K562 (cell line): ENCODE data around the gene PBX1. TPM values are rescaled to one million over a fixed set of nuclear protein-coding genes. Genes with fewer than 3 reads are reported as not detected.
A peak's percentile ranks its signal among the peaks of the same experiment; 100 is the strongest.

Experiments
- ADNP ChIP-seq: fragments of 200-800 bp; sonication (Bioruptor generic); IDR thresholded peaks from 2 replicates; pipeline ENCODE4 v1.6.1; 2016; ENCODE audit warnings: missing genetic modification characterization, missing compliant biosample characterization
- ATF7 ChIP-seq: fragments of 450-650 bp; IDR thresholded peaks from 2 replicates; pipeline ENCODE4 v1.7.1; 2014; ENCODE audit warnings: mild to moderate bottlenecking, moderate library complexity
- CBFA2T3 ChIP-seq: fragments of 450-650 bp; IDR thresholded peaks from 2 replicates; pipeline ENCODE4 v1.6.1; 2017
- CTBP1 ChIP-seq: fragments of 450-650 bp; IDR thresholded peaks from 2 replicates; pipeline ENCODE4 v1.6.1; 2016; ENCODE audit warnings: borderline replicate concordance
- DIDO1 ChIP-seq: fragments of 450-650 bp; IDR thresholded peaks from 2 replicates; pipeline ENCODE4 v1.6.1; 2016; ENCODE audit warnings: low read depth, missing biosample characterization, missing genetic modification characterization
- DPF2 ChIP-seq: fragments of 450-650 bp; IDR thresholded peaks from 2 replicates; pipeline ENCODE4 v1.6.1; 2016
- GTF2F1 ChIP-seq: IDR thresholded peaks from 2 replicates; pipeline ENCODE4 v1.6.1; 2011; ENCODE audit warnings: low read depth, low read length, improper control_type of control experiment
- HNRNPL ChIP-seq: fragments of 200-400 bp; formaldehyde crosslinking; IDR thresholded peaks from 2 replicates; pipeline ENCODE4 v1.6.1; 2017; ENCODE audit warnings: low read depth, mild to moderate bottlenecking, low read length
- ID3 ChIP-seq, 2 experiments: fragments of 250-450 bp in 1 of 2; fragments of 450-650 bp in 1 of 2; sonication (Bioruptor Pico) in 1 of 2; IDR thresholded peaks; 2 replicates each; pipeline versions ENCODE4 v1.6.1 to v1.8.0; 2016 to 2021; ENCODE audit warnings: mild to moderate bottlenecking in 2 of 2, moderate library complexity in 2 of 2, missing compliant biosample characterization in 1 of 2, missing genetic modification characterization in 1 of 2
- MAZ ChIP-seq, 2 experiments: fragments of 450-650 bp in 1 of 2; sonication (generic) in 1 of 2; formaldehyde crosslinking; IDR thresholded peaks in 1 of 2; conservative IDR thresholded peaks in 1 of 2; 2 replicates each; pipeline versions ENCODE4 v1.4.0 to v1.5.0; 2020; ENCODE audit warnings: mild to moderate bottlenecking in 1 of 2, missing genetic modification reagents in 1 of 2
- MYNN ChIP-seq, 2 experiments: sonication (generic); formaldehyde crosslinking in 1 of 2; IDR thresholded peaks; 2 replicates each; pipeline versions ENCODE4 v1.5.0 to v1.6.1; 2016 to 2020; ENCODE audit warnings: antibody characterized with exemption in 1 of 2, missing genetic modification reagents in 1 of 2
- NCOA4 ChIP-seq: fragments of 450-650 bp; IDR thresholded peaks from 2 replicates; pipeline ENCODE4 v1.6.1; 2018; ENCODE audit warnings: mild to moderate bottlenecking; ENCODE audit not compliant: partially characterized antibody
- POLR2AphosphoS2 ChIP-seq: IDR thresholded peaks from 2 replicates; pipeline ENCODE4 v1.6.1; 2012; ENCODE audit warnings: low read length, improper control_type of control experiment
- POLR2B ChIP-seq: fragments of 450-650 bp; IDR thresholded peaks from 2 replicates; pipeline ENCODE4 v1.6.1; 2018; ENCODE audit warnings: low read depth; ENCODE audit not compliant: partially characterized antibody
- PTTG1 ChIP-seq: fragments of 450-650 bp; IDR thresholded peaks from 2 replicates; pipeline ENCODE4 v1.6.1; 2016; ENCODE audit warnings: low read depth, mild to moderate bottlenecking, missing genetic modification characterization, missing compliant biosample characterization
- SMAD4 ChIP-seq: fragments of 250-450 bp; sonication (Bioruptor Pico); conservative IDR thresholded peaks from 2 replicates; pipeline ENCODE4 v1.8.0; 2021; ENCODE audit warnings: inconsistent platforms, mild to moderate bottlenecking, moderate library complexity
- SMARCA4 ChIP-seq: fragments of 450-650 bp; IDR thresholded peaks from 2 replicates; pipeline ENCODE4 v1.6.1; 2016
- SMC3 ChIP-seq: conservative IDR thresholded peaks from 2 replicates; pipeline ENCODE4 v1.6.1; 2011; ENCODE audit warnings: low read depth, low read length, improper control_type of control experiment; ENCODE audit not compliant: insufficient read depth
- SUPT5H ChIP-seq: fragments of 450-650 bp; IDR thresholded peaks from 2 replicates; pipeline ENCODE4 v1.6.1; 2016
- TAF1 ChIP-seq: IDR thresholded peaks from 2 replicates; pipeline ENCODE4 v1.6.1; 2011; ENCODE audit warnings: mild to moderate bottlenecking, low read length, moderate library complexity; ENCODE audit not compliant: insufficient read depth, control insufficient read depth, severe bottlenecking; ENCODE audit errors: extremely low read depth
- TAF9B ChIP-seq: fragments of 450-650 bp; IDR thresholded peaks from 2 replicates; pipeline ENCODE4 v1.6.1; 2018; ENCODE audit warnings: mild to moderate bottlenecking; ENCODE audit not compliant: partially characterized antibody
- THRAP3 ChIP-seq: fragments of 450-650 bp; IDR thresholded peaks from 2 replicates; pipeline ENCODE4 v1.6.1; 2016; ENCODE audit warnings: mild to moderate bottlenecking, inconsistent platforms, borderline replicate concordance
- TSC22D4 ChIP-seq: fragments of 450-650 bp; IDR thresholded peaks from 2 replicates; pipeline ENCODE4 v1.6.1; 2016; ENCODE audit warnings: missing genetic modification characterization, missing biosample characterization, control low read depth
- YY1 ChIP-seq, 3 experiments: IDR thresholded peaks; 2 replicates each; pipeline ENCODE4 v1.6.1; 2011; ENCODE audit warnings: low read length in 2 of 3, mild to moderate bottlenecking in 2 of 3, moderate library complexity in 2 of 3, borderline replicate concordance in 1 of 3, control low read depth in 1 of 3, low read depth in 1 of 3; ENCODE audit not compliant: insufficient read depth in 3 of 3, insufficient replicate concordance in 2 of 3, control insufficient read depth in 1 of 3, insufficient read length in 1 of 3; ENCODE audit errors: extremely low read depth in 1 of 3
- ZBTB8A ChIP-seq: fragments of 450-650 bp; IDR thresholded peaks from 2 replicates; pipeline ENCODE4 v1.6.1; 2018; ENCODE audit warnings: mild to moderate bottlenecking, moderate library complexity; ENCODE audit not compliant: partially characterized antibody
- polyA plus RNA-seq, 8 experiments: library from polyadenylated mRNA; depleted of rRNA in 4 of 8; stranded (reverse) in 5 of 8; unstranded in 3 of 8; fragments of >200 nt; fragmentation: Nextera tagmentation in 2 of 8; fragmentation: Illumina TruSeq in 1 of 8; extraction: Ambion mirVana in 2 of 8; extraction: Trizol in 1 of 8; gene quantifications; 2 replicates each; pipeline versions ENCODE4 v1.2.1 to v1.2.3, GENCODE V29; 2011 to 2014; ENCODE audit warnings: inconsistent platforms in 1 of 8, missing spikeins in 1 of 8
- total RNA-seq, 7 experiments: library from RNA; depleted of rRNA in 6 of 7; stranded (reverse); fragments of >200 nt in 6 of 7; fragmentation: Illumina TruSeq in 2 of 7; extraction: Trizol in 2 of 7; gene quantifications; 2 replicates each; pipeline versions ENCODE4 v1.2.1 to v1.2.3, GENCODE V29; 2011 to 2021; ENCODE audit warnings: low replicate concordance in 1 of 7
- TF ChIP-seq, protein P1 (sequence below): fragments of 450-650 bp; formaldehyde crosslinking; IDR thresholded peaks from 2 replicates; pipeline ENCODE4 v1.4.0; 2020; ENCODE audit warnings: mild to moderate bottlenecking, moderate library complexity

The PBX1 gene
- total and polyA plus RNA-seq, 9 of the 15 experiments (the other 6 are each of a cell fraction or from before 2014, with no cell fraction given), result 0.03 to 0.62 (median 0.17) TPM

DNA sequence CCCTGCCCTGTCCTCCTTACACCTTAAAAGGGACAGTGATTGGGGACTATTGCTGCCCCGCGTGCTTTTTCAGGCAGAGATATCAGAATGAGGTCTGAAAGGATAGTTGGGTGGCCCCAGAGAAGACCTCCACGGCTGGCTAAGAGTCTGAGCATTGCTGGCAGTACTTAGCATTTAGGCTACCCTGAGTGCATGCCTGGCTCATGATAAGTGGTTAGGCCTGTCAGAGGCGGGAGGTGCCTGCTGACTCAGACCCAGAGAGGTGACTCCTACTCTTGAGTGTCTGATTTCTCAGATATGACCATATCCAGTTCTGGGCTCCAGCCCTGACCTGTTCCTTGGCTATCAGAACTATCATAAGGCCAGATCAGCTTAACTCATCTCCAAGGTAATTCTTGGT, 213.7 kb downstream of the PBX1 start (continued):
- TF ChIP-seq HNRNPL, result no peak
- TF ChIP-seq CTBP1, result peak; percentile 72; the same call in 1 of the 2 replicates
- no peak for TF ChIP-seq MAZ (CRISPR knock-in tag; conservative IDR thresholded peaks at IDR 0.05 in 1 of 2, IDR thresholded peaks at IDR 0.05 in 1 of 2)
- TF ChIP-seq POLR2AphosphoS2, result no peak
- peak; percentile 92 for TF ChIP-seq DPF2
- TF ChIP-seq, protein P1, sequence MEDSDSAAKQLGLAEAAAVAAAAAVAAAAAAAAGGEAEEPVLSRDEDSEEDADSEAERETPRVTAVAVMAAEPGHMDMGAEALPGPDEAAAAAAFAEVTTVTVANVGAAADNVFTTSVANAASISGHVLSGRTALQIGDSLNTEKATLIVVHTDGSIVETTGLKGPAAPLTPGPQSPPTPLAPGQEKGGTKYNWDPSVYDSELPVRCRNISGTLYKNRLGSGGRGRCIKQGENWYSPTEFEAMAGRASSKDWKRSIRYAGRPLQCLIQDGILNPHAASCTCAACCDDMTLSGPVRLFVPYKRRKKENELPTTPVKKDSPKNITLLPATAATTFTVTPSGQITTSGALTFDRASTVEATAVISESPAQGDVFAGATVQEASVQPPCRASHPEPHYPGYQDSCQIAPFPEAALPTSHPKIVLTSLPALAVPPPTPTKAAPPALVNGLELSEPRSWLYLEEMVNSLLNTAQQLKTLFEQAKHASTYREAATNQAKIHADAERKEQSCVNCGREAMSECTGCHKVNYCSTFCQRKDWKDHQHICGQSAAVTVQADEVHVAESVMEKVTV (CRISPR knock-in tag), result no peak
- peak in 1 of 3 experiments; percentile 16 for TF ChIP-seq YY1 (IDR thresholded peaks at IDR 0.05; ENCODE audit: borderline replicate concordance in 1 of 3, control insufficient read depth in 1 of 3, extremely low read depth in 1 of 3, insufficient read depth in 3 of 3, insufficient read length in 1 of 3, insufficient replicate concordance in 2 of 3, low read depth in 1 of 3, low read length in 2 of 3)
- TF ChIP-seq GTF2F1, result no peak
- TF ChIP-seq TAF1, result no peak
- TF ChIP-seq PTTG1 (tag), result no peak
- TF ChIP-seq ID3 (CRISPR knock-in tag; IDR thresholded peaks at IDR 0.05), result no peak
- peak; percentile 79 for TF ChIP-seq ID3 (tag; IDR thresholded peaks at IDR 0.05)
- TF ChIP-seq POLR2B, result no peak
- peak; percentile 90 for TF ChIP-seq SMARCA4
- 0 out of 2 replicates have a peak, but pooled peaks have one; percentile 48 for TF ChIP-seq SMAD4
- TF ChIP-seq ZBTB8A, result no peak
- TF ChIP-seq DIDO1 (tag), result no peak
- TF ChIP-seq MYNN (IDR thresholded peaks at IDR 0.05), result peak; percentile 79
- no peak for TF ChIP-seq MYNN (CRISPR knock-in tag; IDR thresholded peaks at IDR 0.05)
- peak; percentile 63 for TF ChIP-seq ATF7
- no peak for TF ChIP-seq THRAP3
- no peak for TF ChIP-seq NCOA4
- no peak for TF ChIP-seq SUPT5H
- no peak for TF ChIP-seq ADNP
- TF ChIP-seq TSC22D4 (tag), result no peak
- TF ChIP-seq SMC3, result no peak
- TF ChIP-seq TAF9B, result no peak
- TF ChIP-seq CBFA2T3, result peak; percentile 87
